GM18858 (cell line): Measurements from ENCODE around the gene FOSL2.

Experiments
- ATAC-seq: cut with Tn5 transposase; IDR thresholded peaks from one replicate; pipeline ENCODE4 v1.9.1; 2021; ENCODE audit not compliant: unreplicated experiment

Gene FOSL2

GRCh38 chr2:28374331-28374730, 18.3 kb upstream of the FOSL2 start:
- no peak for ATAC-seq

GRCh38 chr2:28375236-28375635, 17.4 kb upstream of the FOSL2 start:
- no peak for ATAC-seq

GRCh38 chr2:28375742-28376631, 16.7 kb upstream of the FOSL2 start:
- no peak for ATAC-seq

- ATAC-seq, result no peak
These were observed 15.4 kb upstream of the FOSL2 start for GRCh38 chr2:28377195-28377816.

- no peak for ATAC-seq
These were observed 14.5 kb upstream of the FOSL2 start for GRCh38 chr2:28377984-28378678.

- no peak for ATAC-seq
These were observed 13.7 kb upstream of the FOSL2 start for GRCh38 chr2:28378679-28379584.

GRCh38 chr2:28380219-28380618, 12.4 kb upstream of the FOSL2 start:
- no peak for ATAC-seq

GRCh38 chr2:28381225-28382180, 11.2 kb upstream of the FOSL2 start:
- no peak for ATAC-seq

GRCh38 chr2:28382755-28383154, 9.9 kb upstream of the FOSL2 start:
- no peak for ATAC-seq

GRCh38 chr2:28387082-28387960, 5.3 kb upstream of the FOSL2 start:
- no peak for ATAC-seq

- ATAC-seq, result no peak
These were observed 3.0 kb upstream of the FOSL2 start for GRCh38 chr2:28389399-28390240.

GRCh38 chr2:28390241-28390745, 2.4 kb upstream of the FOSL2 start:
- no peak for ATAC-seq

GRCh38 chr2:28390746-28391563, 1.7 kb upstream of the FOSL2 start:
- no peak for ATAC-seq

GRCh38 chr2:28391564-28392296, 928 bp upstream of the FOSL2 start:
- peak; percentile 10 for ATAC-seq

- no peak for ATAC-seq
These were observed 617 bp downstream of the FOSL2 start for GRCh38 chr2:28393114-28393836.
